ENCODE results near the gene NDUFS4.
"Not testable (repeated sequence)": the region's sequence is repeated elsewhere in the genome, so short reads cannot be mapped to it uniquely, and the experiment has no call there.

NDUFS4 gene

DNA sequence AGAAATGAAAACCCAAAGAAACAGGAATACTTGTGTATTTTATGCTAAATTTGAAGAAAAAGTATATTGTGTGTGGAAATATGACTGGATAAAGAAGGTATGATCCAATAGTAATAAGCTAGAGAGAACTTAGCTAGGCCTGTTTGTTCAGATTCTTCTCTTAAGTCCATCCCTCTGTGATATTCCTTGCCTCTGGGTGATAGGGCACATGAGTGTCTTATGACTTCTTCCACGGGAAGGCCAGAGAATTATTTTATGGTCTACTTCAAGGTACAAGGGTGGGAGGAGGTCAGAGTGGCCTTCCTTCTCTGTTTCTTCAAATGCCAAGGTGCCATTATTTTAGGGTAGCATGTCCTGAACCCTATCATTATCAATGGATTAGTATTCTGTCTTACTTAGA is 113.7 kb downstream of the NDUFS4 start:
- no peak for DNase-seq

DNA sequence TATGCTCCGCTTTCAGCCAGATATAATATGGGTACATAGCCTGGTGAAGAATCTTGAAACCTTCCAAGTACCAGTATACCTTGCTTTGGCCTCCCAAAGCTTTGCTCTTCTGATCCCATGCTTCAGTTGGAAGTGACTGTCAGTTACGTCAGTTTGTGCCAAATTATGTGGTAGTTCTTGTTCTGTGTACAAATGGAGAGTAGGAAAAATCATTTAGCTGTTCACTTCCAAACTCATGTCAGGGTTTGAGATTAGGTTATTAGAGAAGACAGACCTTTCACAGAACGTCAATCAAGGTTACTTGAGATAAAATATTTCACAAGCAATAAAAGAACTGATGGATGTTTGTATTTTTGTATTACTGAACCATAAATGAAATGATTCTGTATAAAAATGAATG is 117.2 kb downstream of the NDUFS4 start:
- no peak for DNase-seq

DNA sequence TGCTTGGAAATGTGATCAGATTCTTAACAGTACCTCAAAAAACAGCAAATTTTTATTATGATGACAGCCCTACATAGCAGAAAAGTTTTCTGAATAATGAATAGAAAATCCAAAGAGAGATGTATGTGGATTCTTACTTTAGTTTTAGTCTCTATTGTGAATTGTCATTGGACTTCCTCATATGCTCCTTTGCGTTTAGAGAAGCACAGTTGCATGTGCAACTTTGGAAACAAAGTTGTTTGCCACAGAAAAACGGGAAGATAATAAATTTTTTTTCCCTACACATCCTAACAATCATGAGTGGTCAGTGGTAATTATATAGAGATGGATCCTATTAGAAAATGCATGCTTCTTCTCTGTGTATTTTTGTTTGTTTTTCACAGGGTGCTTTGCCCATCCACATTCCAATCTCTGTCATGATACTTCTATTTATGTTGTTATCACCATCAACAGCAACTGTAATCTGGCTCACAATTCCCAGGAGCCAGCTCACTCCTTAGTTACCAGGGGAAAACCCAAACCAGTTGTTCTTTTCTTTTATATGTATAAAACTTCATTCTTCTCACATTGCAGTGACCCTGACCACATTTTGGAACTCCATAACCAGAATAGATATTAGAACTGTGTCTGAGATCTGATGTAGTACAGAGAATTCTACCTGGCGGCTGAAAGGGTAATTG is 118.7 kb downstream of the NDUFS4 start:
- DNase-seq: no peak

DNA sequence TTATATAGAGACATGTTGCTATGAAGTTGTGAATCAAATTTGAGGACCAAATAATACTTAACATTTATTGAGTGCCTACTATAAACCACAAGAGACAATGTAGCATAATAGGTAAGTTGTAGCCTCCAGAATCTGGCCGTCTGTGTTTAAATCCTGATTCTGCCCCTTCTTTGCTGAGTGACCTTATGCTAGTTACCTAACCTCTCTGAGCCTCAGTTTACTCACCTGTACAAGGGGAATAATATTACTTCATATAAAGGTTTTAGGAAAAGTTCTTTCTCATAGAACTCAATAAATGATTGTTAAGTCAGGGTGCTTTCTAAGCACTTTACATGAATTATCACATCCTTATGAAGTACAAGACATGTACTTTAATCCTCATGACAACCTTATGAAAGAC is 120.6 kb downstream of the NDUFS4 start:
- DNase-seq: no peak

DNA sequence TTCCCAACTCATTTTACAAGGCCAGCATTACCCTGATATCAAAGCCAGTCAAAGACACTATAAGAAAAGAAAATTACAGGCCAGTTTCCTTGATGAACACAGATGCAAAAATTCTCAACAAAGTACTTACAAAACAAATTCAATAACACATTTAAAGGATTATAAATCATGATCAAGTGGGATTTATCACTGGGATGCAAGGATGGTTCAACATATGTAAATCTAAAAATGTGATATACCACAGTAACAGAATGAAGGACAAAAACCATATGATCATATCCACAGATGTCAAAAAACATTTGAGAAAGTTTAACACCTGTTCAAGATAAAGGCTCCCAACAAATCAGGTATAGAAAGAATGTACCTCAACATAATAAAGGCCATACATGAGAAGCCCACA is 130.6 kb downstream of the NDUFS4 start:
- DNase-seq: no peak

DNA sequence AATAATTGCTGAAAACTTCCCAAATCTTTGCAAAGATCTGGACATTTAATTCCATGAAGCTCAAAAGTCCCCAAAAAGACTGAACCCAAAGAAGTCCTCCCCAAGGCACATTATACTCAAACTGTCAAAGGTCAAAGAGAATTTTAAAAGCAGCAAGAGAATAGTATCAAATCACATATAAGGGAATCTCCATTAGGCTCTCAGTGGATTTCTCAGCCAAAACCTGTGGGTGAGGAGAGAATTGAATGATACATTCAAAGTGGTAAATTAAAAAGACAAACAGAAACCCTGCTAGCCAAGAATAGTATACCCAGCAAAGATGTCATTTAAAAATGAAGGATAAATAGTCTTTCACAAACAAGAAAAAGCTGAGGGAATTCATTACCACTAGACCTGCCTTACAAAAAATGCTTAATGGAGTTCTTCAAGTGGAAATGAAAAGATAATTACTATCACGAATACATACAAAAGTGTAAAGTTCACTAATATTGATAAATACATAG is 134.1 kb downstream of the NDUFS4 start:
- DNase-seq: no peak

DNA sequence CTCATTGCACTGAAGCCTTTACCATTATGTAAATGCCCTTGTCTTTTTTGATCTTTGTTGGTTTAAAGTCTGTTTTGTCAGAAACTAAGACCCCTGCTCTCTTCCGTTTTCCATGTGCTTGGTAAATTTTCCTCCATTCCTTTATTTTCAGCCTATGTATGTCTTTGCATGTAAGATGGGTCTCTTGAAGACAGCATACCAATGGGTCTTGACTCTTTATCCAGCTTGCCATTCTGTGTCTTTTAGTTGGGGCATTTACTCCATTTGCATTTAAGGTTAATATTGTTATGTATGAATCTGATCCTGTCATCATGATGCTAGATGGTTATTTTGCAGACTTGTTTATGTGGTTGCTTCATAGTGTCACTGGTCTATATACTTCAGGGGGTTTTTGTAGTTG is 150.0 kb downstream of the NDUFS4 start:
- not testable (repeated sequence) for DNase-seq

DNA sequence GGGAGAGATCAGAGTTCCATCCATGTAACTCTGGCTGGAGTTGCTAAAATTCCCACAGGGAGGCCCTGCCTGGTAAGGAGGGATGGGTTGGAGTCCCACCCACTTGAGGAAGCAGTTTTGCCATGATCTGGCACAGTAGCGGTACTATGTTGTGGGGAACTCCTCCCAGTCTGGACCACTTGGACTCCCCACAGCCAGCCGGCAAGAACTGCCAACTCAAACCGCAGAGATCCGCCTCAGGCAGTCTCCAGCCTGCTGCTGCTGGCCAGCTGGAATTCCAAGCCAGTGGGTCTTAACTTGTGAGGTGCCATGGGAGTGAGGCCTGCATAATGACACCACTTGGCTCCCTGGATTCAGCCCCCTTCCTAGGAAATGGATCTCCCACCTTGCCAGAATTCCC is 151.9 kb downstream of the NDUFS4 start:
- no peak for DNase-seq

DNA sequence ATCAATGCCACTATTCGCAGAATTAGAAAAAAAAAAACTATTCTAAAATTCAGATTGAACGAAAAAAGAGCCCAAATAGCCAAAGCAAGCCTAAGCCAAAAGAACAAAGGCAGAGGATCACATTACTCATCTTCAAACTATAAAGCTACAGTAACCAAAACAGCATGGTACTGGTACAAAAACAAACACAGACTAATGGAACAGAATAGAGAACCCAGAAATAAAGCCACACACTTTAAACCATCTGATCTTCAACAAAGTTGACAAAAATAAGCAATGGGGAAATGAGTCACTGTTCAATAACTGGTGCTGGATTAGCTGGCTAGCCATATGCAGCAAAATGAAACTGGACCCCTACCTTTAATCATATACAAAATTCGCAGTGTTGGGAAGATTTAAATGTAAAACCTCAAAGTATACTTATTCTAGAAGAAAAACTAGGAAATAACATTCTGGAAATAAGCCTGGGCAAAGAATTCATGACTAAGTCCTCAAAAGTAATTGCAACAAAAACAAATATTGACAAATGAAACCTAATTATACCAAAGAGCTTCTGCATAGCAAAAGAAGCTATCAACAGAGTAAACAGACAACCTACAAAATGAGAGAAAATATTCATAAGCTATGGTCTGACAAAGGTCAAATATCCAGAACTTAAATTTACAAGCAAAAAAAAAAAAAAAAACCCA is 153.7 kb downstream of the NDUFS4 start:
- DNase-seq: no peak

DNA sequence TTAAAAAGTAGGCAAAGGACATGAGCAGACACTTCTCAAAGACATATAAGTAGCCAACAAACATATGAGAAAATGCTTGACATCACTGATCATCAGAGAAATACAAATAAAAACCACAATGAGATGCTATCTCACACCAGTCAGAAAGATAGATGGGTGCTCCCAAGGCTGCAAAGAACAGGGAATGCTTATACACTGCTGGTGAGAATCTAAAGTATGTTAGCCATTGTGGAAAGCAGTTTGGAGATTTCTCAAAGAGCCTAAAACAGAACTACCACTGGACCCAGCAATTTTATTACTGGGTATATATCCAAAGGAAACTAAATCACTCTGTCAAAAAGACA is 154.2 kb downstream of the NDUFS4 start:
- DNase-seq: no peak

DNA sequence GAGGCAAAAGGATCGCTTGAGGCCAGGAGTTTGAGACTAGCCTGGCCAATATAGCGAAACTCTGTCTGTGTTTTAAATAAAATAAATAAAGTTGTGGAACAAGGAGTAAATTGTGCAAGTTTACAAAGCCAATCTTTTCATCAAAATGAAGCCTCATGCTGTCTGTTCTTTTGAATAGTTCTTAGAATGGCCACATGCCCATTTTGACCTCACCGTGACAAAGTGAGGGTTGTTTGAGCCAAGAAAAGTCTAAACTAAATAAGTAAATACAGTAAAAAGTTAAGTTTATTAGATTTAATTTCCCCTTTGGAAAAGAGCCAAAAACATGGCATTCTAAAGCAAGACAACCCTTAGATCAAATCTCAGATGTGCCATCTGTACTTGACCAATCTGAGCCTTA is 165.7 kb downstream of the NDUFS4 start:
- no peak for DNase-seq

DNA sequence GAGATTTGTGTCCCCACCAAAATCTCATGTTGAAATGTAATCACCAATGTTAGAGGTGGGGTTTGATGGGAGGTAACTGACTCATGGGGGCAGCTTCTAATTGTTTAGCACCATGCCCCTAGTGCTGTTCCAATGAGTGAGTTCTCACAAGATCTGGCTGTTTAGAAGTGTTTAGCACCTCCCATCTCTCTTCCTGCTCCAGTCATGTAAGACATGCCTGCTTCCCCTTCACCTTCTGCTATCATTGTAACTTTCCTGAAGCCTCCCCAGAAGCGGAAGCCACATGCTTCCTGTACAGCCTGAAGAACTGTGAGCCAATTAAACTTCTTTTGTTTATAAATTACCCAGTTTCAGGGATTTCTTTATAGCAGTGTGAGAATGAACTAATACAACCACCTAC is 170.5 kb downstream of the NDUFS4 start:
- no peak for DNase-seq

Measured in GOT3 (cell line).